ENCODE results near the gene PML. TPM values are rescaled to one million over a fixed set of nuclear protein-coding genes. Genes with fewer than 3 reads are reported as not detected.
"Not testable (repeated sequence)": the region's sequence is repeated elsewhere in the genome, so short reads cannot be mapped to it uniquely, and the experiment has no call there.

The PML gene
- total and polyA plus RNA-seq, 5 experiments from 2014 or later: 12.2 to 57.9 (median 26.9) TPM

DNA sequence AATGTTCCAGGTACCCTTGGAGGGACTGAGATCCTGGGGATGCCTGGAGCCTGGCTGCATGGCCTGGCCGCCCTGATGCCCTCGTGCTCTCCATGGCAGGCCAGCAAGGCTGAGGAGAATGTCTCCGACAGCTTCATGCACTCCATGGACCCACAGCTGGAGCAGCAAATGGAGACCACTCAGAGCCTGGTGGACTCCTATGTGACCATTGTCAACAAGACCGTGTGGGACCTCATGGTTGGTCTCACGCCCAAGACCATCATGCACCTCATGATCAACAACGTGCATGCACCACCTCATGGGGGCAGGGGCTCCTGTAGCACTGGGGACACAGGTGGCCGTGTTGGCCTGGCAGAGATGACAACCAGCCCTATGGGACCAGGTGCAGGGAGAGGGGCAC is 68.2 kb downstream of the PML start:
- peaks cover 0 to 6% (median 5%) of the 10 kb centered on the region in 3 donors for H3K36me3 Mint-ChIP-seq

DNA sequence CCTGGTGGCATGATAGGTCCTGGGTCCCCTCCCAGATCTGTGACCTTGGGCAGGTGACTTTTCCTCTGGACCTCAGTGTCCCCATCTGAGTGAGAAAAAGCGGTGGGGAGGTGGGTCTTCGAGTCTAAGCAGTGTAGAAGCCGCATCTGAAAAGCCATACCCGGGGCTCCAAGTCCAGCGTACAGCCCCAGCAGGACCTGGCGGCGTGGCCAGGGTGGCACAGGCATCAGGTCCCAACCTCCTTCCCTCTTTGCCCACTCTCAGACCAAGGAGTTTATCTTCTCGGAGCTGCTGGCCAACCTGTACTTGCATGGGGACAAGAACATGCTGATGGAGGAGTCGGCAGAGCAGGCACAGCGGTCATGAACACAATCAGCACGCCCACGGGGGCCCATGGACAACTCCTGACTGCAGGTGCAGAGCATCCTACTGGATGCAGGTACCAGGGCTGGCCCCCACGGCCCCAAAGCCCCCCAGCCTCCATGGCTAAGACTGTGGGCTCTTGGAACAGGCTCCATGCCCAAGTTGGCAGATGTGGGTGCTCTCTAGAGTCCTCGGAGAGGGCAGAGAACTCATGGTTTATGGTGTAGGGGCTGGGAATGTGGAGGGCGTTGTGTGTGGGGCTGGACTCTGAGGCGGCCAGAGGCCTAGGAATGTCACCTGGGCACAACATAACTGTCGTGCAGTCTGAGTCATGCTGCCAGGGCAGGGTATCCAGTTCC is 69.1 kb downstream of the PML start:
- POLR2A ChIA-PET, H3K36me3 Mint-ChIP-seq, H3K4me3 Mint-ChIP-seq, ATAC-seq, H3K27ac Mint-ChIP-seq, H3K9me3 Mint-ChIP-seq, H3K27me3 Mint-ChIP-seq: not testable (repeated sequence)
- DNase-seq: peak in 1 of 10 donors; percentile 19
- peaks cover 10 to 20% (median 14%) of the 10 kb centered on the region in 4 donors for H3K4me1 Mint-ChIP-seq

More for the DNA sequence above, 68.2 kb downstream of the PML start:
- POLR2A ChIA-PET: no interaction called here
- DNase-seq: no peak
- no peak overlapping the region for H3K27ac Mint-ChIP-seq
- ATAC-seq: no peak
- H3K9me3 Mint-ChIP-seq: no peaks in the 10 kb centered on the region
- H3K4me1 Mint-ChIP-seq: peaks cover 10 to 21% (median 14%) of the 10 kb centered on the region in 4 donors
- peaks cover 0 to 3% (median 2%) of the 10 kb centered on the region in 5 donors for H3K27me3 Mint-ChIP-seq
- no peak overlapping the region for H3K4me3 Mint-ChIP-seq

DNA sequence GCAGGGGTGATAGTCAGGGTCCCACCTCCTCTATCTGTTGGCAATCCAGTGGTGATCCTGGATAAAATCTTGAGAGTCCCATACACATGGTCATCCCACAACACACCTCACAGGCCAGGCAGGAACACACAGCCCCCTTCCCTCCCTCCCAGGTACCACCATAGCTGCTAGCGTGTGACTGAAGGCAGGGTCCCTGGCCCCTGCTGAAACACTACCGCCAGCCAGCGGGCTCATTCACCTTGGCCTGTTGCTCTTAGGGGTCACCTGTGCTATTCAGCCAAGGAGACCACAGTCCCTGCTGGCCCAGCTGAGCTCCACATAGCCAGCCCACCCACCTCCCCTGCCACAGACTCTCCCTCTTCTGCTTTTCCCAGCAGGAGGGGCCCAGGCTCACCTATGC is 69.7 kb downstream of the PML start:
- H3K4me3 Mint-ChIP-seq, H3K9me3 Mint-ChIP-seq, H3K27me3 Mint-ChIP-seq, ATAC-seq, POLR2A ChIA-PET, H3K36me3 Mint-ChIP-seq, H3K27ac Mint-ChIP-seq: not testable (repeated sequence)
- DNase-seq: peak in 1 of 10 donors; percentile 19
- peaks cover 9 to 14% (median 10%) of the 10 kb centered on the region in 4 donors for H3K4me1 Mint-ChIP-seq

DNA sequence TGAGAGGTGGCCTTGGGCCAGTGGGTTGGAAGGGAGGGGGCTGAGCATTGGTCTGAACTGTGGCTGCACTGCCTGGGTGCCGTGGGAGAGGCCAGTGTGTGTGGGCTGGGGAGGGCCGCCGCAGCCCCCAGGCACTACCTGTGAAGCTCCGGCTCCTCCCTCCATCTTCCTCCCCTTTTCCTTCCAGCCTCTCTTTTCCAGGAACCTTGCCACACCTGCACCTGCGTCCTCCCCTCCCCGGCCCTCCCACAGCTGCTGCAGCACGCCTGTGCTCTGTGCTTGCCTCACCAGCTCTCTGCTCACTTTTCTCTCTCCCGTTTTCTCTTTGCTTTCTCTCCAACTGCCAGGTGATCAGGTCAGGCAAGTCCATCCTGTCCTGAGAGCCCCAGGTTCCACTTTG is 70.3 kb downstream of the PML start:
- H3K9me3 Mint-ChIP-seq, H3K27me3 Mint-ChIP-seq, H3K27ac Mint-ChIP-seq, H3K36me3 Mint-ChIP-seq, H3K4me3 Mint-ChIP-seq, H3K4me1 Mint-ChIP-seq, POLR2A ChIA-PET, ATAC-seq: not testable (repeated sequence)
- DNase-seq: peak in 1 of 10 donors; percentile 46

DNA sequence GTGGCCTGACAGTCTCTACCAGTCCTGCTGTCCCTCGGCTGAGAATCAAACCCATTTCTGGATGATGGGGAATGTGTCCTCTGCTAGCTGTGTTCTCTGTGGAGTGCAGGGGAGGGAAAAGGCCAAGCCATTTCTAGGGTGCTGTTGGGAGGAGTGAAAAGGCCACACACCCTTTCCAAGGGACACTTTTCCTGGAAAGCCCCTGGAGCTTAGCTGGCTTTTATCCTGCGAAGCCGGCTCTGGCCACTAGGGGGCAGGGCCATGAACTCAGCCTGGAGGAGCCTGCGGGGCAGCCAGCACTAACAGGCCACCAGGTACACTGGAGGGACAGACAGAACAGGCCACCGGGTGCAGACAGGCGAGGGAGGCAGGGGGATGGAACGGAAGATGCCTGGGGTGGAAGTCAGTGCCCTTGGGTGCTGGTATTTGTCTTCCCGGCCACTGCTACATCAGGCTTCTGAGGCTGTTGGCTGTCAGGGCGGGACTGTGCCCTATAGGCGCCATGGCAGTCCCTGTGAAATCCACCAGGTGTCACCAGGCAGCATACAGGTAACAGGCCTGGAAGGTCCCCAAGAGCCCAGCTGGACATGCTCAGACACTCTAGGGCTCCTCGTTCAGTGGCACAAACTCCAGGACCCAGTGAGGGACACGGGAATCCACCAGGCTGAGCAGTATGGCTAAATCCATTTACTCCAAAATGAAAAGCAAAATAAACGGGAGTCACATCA is 71.3 kb downstream of the PML start:
- peak; percentile 96 to 97 for ATAC-seq
- not testable (repeated sequence) for H3K27me3 Mint-ChIP-seq, H3K36me3 Mint-ChIP-seq

DNA sequence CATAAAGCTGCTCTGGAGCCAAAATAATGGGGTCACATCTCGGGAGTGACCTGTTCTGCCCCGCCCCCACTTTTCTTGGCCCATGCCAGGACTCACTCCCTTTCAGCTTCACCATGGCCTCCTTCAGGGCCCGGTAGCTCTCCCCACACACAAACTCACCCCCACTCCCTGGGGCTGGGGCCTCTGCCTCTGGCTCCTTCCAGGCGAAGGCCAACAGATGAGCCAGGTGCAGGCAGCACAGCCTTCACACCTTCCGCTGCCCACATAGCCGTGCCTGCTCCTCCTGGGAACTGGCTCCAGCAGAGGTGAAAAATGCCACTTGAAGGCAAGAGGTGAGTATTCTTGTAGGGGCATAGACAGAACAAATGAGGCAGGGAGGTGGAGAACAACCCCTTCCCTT is 77.1 kb downstream of the PML start:
- POLR2A ChIA-PET, H3K4me1 Mint-ChIP-seq, H3K27me3 Mint-ChIP-seq, H3K36me3 Mint-ChIP-seq, H3K4me3 Mint-ChIP-seq, ATAC-seq, H3K27ac Mint-ChIP-seq, H3K9me3 Mint-ChIP-seq: not testable (repeated sequence)
- peak in 1 of 10 donors; percentile 16 for DNase-seq

More for the DNA sequence above, 71.3 kb downstream of the PML start:
- H3K4me1 Mint-ChIP-seq, H3K4me3 Mint-ChIP-seq, POLR2A ChIA-PET, H3K9me3 Mint-ChIP-seq: not testable (repeated sequence)
- peak overlapping the region in 1 of 10 donors; percentile 40 for H3K27ac Mint-ChIP-seq
- peak; percentile 17 to 73 (median 52) for DNase-seq

DNA sequence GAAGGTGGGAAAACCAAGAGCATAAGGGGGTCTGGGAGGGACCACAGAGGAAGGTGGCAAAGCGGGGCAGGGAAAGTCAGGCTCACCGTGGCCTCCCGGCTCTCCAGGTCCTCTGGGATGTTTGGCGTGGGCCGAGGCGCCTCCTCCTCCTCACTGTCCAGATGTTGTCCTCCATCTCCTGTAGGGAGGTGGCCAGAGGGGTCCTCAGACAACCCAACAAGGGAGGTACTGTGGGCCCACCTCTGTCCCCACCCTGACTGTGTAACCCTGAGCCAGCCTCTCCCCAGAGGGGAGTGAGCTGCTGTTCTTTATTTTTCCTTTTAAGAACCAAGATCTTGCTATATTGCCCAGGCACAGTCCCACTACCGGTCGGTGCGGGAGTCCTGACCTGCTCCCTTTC is 77.6 kb downstream of the PML start:
- H3K27ac Mint-ChIP-seq, H3K27me3 Mint-ChIP-seq, H3K4me1 Mint-ChIP-seq, H3K9me3 Mint-ChIP-seq, POLR2A ChIA-PET, H3K4me3 Mint-ChIP-seq, H3K36me3 Mint-ChIP-seq, ATAC-seq: not testable (repeated sequence)
- DNase-seq: peak in 2 of 10 donors; percentile 16 to 19

DNA sequence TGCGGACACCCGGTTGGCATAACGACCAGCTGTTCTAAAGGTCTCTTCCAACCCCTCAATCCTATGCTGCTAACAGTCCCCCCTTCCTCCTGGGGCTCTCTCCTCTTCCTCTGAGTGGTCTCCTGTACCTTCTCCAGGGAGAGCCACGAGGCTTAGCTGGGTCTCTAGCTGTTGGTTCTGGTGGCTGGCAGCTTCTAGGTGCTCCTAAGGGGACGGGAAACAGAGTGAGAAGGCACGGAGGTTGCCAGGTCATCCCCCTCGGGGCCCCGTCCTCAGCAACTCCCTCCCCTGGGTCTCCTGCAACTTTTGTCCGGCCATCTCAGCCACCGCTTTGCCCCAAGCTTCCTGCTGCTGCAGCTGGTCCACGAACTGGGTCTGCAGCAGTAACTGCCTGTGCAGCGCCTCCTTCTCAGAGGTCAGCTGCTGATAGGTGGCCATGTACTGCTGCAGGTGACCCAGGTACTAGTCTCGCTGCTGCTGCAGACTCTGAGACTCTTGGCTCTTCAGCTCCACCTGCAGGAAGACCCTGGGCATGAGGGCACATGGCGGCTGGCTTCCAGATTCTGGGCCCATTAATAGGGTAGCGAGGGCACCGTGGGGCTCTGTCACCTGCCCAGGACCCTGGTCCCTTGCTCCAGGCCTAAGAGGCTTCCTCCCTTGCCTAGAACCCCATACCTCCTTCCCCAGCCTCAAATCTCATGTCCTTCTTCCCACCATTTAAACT is 78.3 kb downstream of the PML start:
- H3K4me3 Mint-ChIP-seq, H3K36me3 Mint-ChIP-seq, H3K27me3 Mint-ChIP-seq, H3K27ac Mint-ChIP-seq, H3K4me1 Mint-ChIP-seq, ATAC-seq, POLR2A ChIA-PET, H3K9me3 Mint-ChIP-seq: not testable (repeated sequence)
- DNase-seq: peak in 7 of 10 donors; percentile 20 to 71 (median 37)

DNA sequence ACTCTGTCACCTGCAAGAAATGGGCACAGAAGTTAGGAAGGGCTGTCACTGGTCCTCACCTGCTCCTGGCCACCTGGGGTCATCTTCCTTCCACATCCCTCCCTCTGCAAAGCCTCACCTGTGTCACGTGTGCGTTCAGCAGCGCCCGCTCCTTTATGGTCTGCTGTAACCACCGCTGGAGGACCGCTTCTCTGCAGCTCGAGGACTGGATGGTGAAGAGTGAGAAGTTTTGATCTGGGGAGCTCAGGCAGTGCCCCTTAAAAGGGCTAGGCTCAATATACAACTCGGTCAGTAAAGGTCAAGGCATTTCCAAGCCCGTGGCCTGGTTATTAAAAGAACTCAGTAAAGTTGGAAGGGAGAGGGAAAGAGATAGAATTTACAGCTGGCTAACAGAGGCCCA is 81.3 kb downstream of the PML start:
- POLR2A ChIA-PET, H3K4me3 Mint-ChIP-seq, H3K27ac Mint-ChIP-seq, H3K9me3 Mint-ChIP-seq, H3K27me3 Mint-ChIP-seq, H3K36me3 Mint-ChIP-seq, H3K4me1 Mint-ChIP-seq, ATAC-seq: not testable (repeated sequence)
- peak in 2 of 10 donors; percentile 16 to 30 for DNase-seq

DNA sequence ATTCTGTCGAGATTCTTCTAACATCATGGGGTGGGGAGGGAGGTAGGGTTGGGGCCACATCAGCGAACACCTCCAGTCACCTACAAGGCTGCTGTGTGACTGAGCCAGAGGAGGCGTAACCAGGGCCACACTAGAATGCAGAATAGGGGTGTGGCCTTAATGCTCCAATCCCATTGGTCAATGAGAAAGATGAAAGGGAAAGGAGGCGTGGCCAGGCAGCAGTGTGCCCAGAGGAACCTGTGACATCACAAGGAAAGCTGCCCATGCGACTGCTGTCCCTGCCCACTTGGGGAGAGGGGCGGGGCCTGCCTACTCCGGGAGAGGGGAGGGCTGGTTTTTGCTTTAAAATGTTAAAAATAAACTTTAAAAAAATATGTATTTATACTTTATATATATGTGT is 87.9 kb downstream of the PML start, which contains the start of gene GOLGA6A:
Gene GOLGA6A (minus strand): TSS at position 101 of the 400 bp plus-strand sequence. CDS start 41 bp downstream, at position 60.
- H3K4me3 Mint-ChIP-seq, H3K9me3 Mint-ChIP-seq, H3K4me1 Mint-ChIP-seq, H3K27ac Mint-ChIP-seq, DNase-seq, H3K27me3 Mint-ChIP-seq, POLR2A ChIA-PET, ATAC-seq, H3K36me3 Mint-ChIP-seq: not testable (repeated sequence)

DNA sequence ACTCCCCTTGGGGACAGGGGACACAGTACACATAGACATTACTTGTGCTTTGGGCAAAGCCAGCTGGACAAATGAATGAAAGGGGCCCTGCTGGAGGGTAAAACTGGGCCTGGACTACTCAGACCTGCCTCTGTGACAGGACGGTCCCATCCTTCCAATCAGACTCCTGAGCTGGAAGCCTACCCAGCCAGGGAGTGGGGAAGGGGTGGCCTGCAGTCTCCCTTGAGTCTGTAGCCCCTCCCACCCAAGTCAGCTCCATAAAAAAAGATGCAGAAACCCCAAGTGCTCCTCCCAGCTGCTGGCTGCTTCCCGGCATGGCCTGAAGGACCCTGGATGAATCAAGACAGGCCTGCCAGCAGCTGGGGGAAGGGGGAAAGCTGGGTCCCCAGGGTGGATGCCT is 100.1 kb downstream of the PML start:
- H3K4me1 Mint-ChIP-seq, POLR2A ChIA-PET, ATAC-seq, H3K9me3 Mint-ChIP-seq, H3K4me3 Mint-ChIP-seq, H3K27ac Mint-ChIP-seq, H3K36me3 Mint-ChIP-seq, DNase-seq, H3K27me3 Mint-ChIP-seq: not testable (repeated sequence)

DNA sequence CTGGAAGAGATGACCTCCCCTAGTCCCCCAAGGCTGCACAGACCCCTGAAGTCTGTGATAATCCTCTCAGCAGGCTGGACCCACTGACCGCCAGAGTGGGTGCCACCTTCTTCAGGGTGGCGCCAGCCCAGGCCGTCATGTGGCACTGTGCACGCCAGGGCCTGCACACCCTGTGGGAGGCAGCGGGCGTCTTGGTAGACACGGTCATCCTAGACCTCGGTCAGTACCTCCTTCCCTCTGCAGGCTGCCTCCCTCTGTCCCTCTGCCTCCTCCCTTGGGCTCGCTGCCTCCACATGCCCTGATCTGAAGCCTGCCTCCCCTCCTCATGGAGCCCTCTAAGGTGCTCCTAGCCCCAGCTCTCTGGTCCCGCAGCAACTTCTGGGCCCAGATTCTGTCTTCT is 101.1 kb downstream of the PML start:
- DNase-seq, POLR2A ChIA-PET, H3K4me3 Mint-ChIP-seq, H3K27ac Mint-ChIP-seq, H3K27me3 Mint-ChIP-seq, ATAC-seq, H3K36me3 Mint-ChIP-seq, H3K9me3 Mint-ChIP-seq, H3K4me1 Mint-ChIP-seq: not testable (repeated sequence)

DNA sequence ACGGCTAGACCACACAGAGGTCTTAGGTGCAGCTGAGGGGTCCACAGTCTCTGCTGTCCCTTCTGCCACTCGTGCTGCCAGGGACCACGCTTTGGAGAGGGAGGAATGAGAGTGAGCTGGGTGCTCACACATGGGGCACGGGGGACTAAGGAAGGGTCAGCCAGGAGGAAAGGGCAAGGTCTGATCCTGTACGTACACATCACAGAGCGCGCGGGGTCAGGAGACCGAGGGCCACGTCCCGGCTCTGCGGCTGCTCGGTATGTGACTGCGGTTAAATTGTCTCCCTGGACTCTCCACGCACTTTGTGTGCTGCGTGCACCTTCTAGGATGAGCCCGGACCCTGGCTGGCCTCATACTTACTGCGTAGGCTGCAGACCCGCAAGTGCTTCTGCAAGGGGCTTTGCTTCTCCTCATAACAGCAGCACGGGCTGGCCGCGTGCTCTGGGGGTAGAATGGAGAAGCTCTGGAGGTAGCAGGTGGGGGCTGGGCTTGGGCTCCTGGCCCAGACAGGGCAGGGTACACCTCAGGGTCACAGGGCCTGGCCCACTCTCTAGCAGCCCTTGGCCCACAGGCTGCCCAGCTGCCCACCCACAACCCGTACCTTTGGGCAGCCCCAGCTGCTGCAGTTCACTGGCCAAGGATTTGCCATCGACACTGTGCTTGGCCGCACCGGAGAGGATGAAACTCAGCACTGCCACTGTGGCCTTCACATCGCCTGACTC is 102.4 kb downstream of the PML start:
- H3K36me3 Mint-ChIP-seq, H3K27ac Mint-ChIP-seq, H3K27me3 Mint-ChIP-seq, H3K4me3 Mint-ChIP-seq, ATAC-seq, H3K4me1 Mint-ChIP-seq, POLR2A ChIA-PET, H3K9me3 Mint-ChIP-seq, DNase-seq: not testable (repeated sequence)
